Measurements from ENCODE around the gene CPA5.
"Not testable (repeated sequence)": the region's sequence is repeated elsewhere in the genome, so short reads cannot be mapped to it uniquely, and the experiment has no call there.

The CPA5 gene

GRCh38 chr7:130369831-130370550 lies 25.4 kb downstream of the CPA5 start:
- no peak overlapping the region for H3K4me3 ChIP-seq
- H3K27ac ChIP-seq = peak overlapping the region in 9 of 21 experiments; percentile 14 to 77 (median 47)

GRCh38 chr7:130371046-130371445 lies 26.4 kb downstream of the CPA5 start:
- peak overlapping the region in 6 of 21 experiments; percentile 24 to 77 (median 38) for H3K27ac ChIP-seq
- no peak overlapping the region for H3K4me3 ChIP-seq

- Histone ChIP-seq H3K27ac (peak overlapping the region in 15 of 21 experiments; percentile 42 to 93 (median 85)), H3K4me3 (no peak overlapping the region)
Observed at GRCh38 chr7:130372402-130373165, 28.0 kb downstream of the CPA5 start.

GRCh38 chr7:130374507-130374906 lies 29.9 kb downstream of the CPA5 start:
- peak overlapping the region in 18 of 21 experiments; percentile 73 to 93 (median 83) for H3K27ac ChIP-seq
- H3K4me3 ChIP-seq = no peak overlapping the region

- H3K27ac ChIP-seq, H3K4me3 ChIP-seq: not testable (repeated sequence)
Observed at GRCh38 chr7:130376461-130376860, 31.8 kb downstream of the CPA5 start.

- Histone ChIP-seq H3K27ac (no peak overlapping the region), H3K4me3 (no peak overlapping the region)
Observed at GRCh38 chr7:130377178-130377577, 32.6 kb downstream of the CPA5 start.

- Histone ChIP-seq H3K27ac (no peak overlapping the region), H3K4me3 (no peak overlapping the region)
Observed at GRCh38 chr7:130379019-130379418, 34.4 kb downstream of the CPA5 start.

- Histone ChIP-seq H3K27ac (no peak overlapping the region), H3K4me3 (no peak overlapping the region)
Observed at GRCh38 chr7:130379532-130379920, 34.9 kb downstream of the CPA5 start.

GRCh38 chr7:130379921-130380860 lies 35.6 kb downstream of the CPA5 start, which contains the start of gene CPA1:
CPA1 (plus strand) TSS chr7:130380494; CDS start chr7:130380521, 27 bp downstream.
- no peak within 1 kb of the TSS for H3K27ac ChIP-seq
- no peak within 1 kb of the TSS for H3K4me3 ChIP-seq

GRCh38 chr7:130380861-130381455 lies 36.3 kb downstream of the CPA5 start:
- no peak overlapping the region for H3K4me3 ChIP-seq
- H3K27ac ChIP-seq = no peak overlapping the region

- Histone ChIP-seq H3K4me3 (no peak overlapping the region), H3K27ac (no peak overlapping the region)
Observed at GRCh38 chr7:130381468-130382312, 37.1 kb downstream of the CPA5 start.

GRCh38 chr7:130383187-130383980 lies 38.8 kb downstream of the CPA5 start:
- Histone ChIP-seq H3K27ac (no peak overlapping the region), H3K4me3 (no peak overlapping the region)

- Histone ChIP-seq H3K4me3 (no peak overlapping the region), H3K27ac (no peak overlapping the region)
Observed at GRCh38 chr7:130384371-130384801, 39.8 kb downstream of the CPA5 start.

GRCh38 chr7:130384841-130385599 lies 40.4 kb downstream of the CPA5 start:
- no peak overlapping the region for H3K27ac ChIP-seq
- no peak overlapping the region for H3K4me3 ChIP-seq

GRCh38 chr7:130385600-130386066 lies 41.0 kb downstream of the CPA5 start:
- no peak overlapping the region for H3K27ac ChIP-seq

GRCh38 chr7:130386876-130387275 lies 42.3 kb downstream of the CPA5 start:
- H3K27ac ChIP-seq = no peak overlapping the region

More at GRCh38 chr7:130385600-130386066, 41.0 kb downstream of the CPA5 start:
- no peak overlapping the region for H3K4me3 ChIP-seq

GRCh38 chr7:130387306-130387627 lies 42.7 kb downstream of the CPA5 start:
- no peak overlapping the region for H3K27ac ChIP-seq
- no peak overlapping the region for H3K4me3 ChIP-seq

More at GRCh38 chr7:130386876-130387275, 42.3 kb downstream of the CPA5 start:
- H3K4me3 ChIP-seq = no peak overlapping the region

All from skin epidermis (tissue), 12 donors.